GM12878 (cell line): Measurements from ENCODE around the gene SH3GL3. TPM values are rescaled to one million over a fixed set of nuclear protein-coding genes. Genes with fewer than 3 reads are reported as not detected.

ENCODE experiments used
- ATAC-seq: fragments of 200-7000 bp; cut with Tn5 transposase; 3 replicates; pipeline ENCODE4 v1.9.1; 2020; ENCODE audit warnings: mild to moderate bottlenecking, moderate library complexity
- BruUV-seq: library from RNA; stranded (reverse); fragments of 400-500 nt; replicated peaks from 2 replicates; lab custom pipeline; 2021; lab: Mats Ljungman, UMichigan
- CTCF ChIA-PET: fragments of 300-600 bp; sonication (Branson Sonifier 250); formaldehyde crosslinking; extraction: SDS; loops from one replicate; lab custom pipeline; 2021; ENCODE audit warnings: inconsistent platforms; lab: Yijun Ruan, JAX
- POLR2A ChIA-PET: fragments of 350-600 bp; formaldehyde crosslinking; extraction: SDS; loops from one replicate; lab custom pipeline; 2021; ENCODE audit warnings: inconsistent platforms; lab: Charles Lee
- RAD21 ChIA-PET: fragments of 300-600 bp; sonication (Branson Sonifier 250); formaldehyde crosslinking; loops from one replicate; lab custom pipeline; 2023; ENCODE audit warnings: antibody characterized with exemption; ENCODE audit not compliant: unreplicated experiment; lab: Charles Lee
- SMC1A ChIA-PET: fragments of 300-600 bp; sonication (Branson Sonifier 250); formaldehyde crosslinking; loops from one replicate; lab custom pipeline; 2023; ENCODE audit not compliant: unreplicated experiment, uncharacterized antibody; lab: Charles Lee
- DNase-seq: peaks from one replicate; pipeline ENCODE4 v3.0.0-alpha.2; 2011; ENCODE audit warnings: low read depth, low spot score
- FAIRE-seq: peaks from 3 replicates; lab custom pipeline; 2011; peaks lifted over from hg19 to GRCh38; lab: Jason Lieb, UNC
- H2AFZ ChIP-seq: 2 replicates; pipeline ENCODE4 v1.6.0; 2011; ENCODE audit warnings: low read depth, low read length, control low read depth; ENCODE audit not compliant: control insufficient read depth
- H3K27ac ChIP-seq: 2 replicates; pipeline ENCODE4 v1.5.1; 2011; ENCODE audit warnings: control low read depth; ENCODE audit not compliant: control insufficient read depth, insufficient read depth
- H3K27me3 ChIP-seq, 2 experiments: replicated peaks in 1 of 2; 2 replicates each; pipeline versions ENCODE4 v1.6.0 to v1.6.1; 2011; ENCODE audit warnings: low read length in 1 of 2; ENCODE audit not compliant: control insufficient read depth in 2 of 2, insufficient read depth in 2 of 2
- H3K36me3 ChIP-seq, 2 experiments: 2 replicates each; pipeline ENCODE4 v1.5.1; 2011; ENCODE audit warnings: low read length in 1 of 2; ENCODE audit not compliant: control insufficient read depth in 2 of 2, insufficient read depth in 2 of 2
- H3K4me1 ChIP-seq: 2 replicates; pipeline ENCODE4 v1.6.1; 2011; ENCODE audit warnings: mild to moderate bottlenecking, low read length, moderate library complexity, mixed read lengths; ENCODE audit not compliant: control insufficient read depth, insufficient read depth
- H3K4me2 ChIP-seq: 2 replicates; pipeline ENCODE4 v1.6.0; 2011; ENCODE audit warnings: control low read depth; ENCODE audit not compliant: control insufficient read depth, insufficient read depth
- H3K4me3 ChIP-seq: fragments of 200-600 bp; sonication (generic); 2 replicates; pipeline ENCODE4 v1.5.1; 2016
- H3K79me2 ChIP-seq: 2 replicates; pipeline ENCODE4 v1.6.0; 2011; ENCODE audit warnings: low read length; ENCODE audit not compliant: control insufficient read depth, insufficient read depth
- H3K9ac ChIP-seq: 2 replicates; pipeline ENCODE4 v1.8.0; 2011; ENCODE audit warnings: low read length, control low read depth, mixed read lengths; ENCODE audit not compliant: control insufficient read depth, insufficient read depth
- H3K9me3 ChIP-seq: replicated peaks from 3 replicates; pipeline ENCODE4 v1.5.1; 2011; ENCODE audit warnings: mild to moderate bottlenecking, low read length; ENCODE audit not compliant: control insufficient read depth, insufficient read depth
- H4K20me1 ChIP-seq: 2 replicates; pipeline ENCODE4 v1.6.0; 2011; ENCODE audit not compliant: control insufficient read depth, insufficient read depth
- ATF7 ChIP-seq: fragments of 450-650 bp; IDR thresholded peaks from 2 replicates; pipeline ENCODE4 v1.6.1; 2016; ENCODE audit warnings: low read depth, mild to moderate bottlenecking
- CREB1 ChIP-seq: IDR thresholded peaks from 2 replicates; pipeline ENCODE4 v1.6.1; 2012; ENCODE audit warnings: low read depth, mild to moderate bottlenecking, inconsistent platforms
- SPI1 ChIP-seq: IDR thresholded peaks from 2 replicates; pipeline ENCODE4 v1.6.1; 2011; ENCODE audit warnings: low read depth, mild to moderate bottlenecking, low read length, moderate library complexity, borderline replicate concordance; ENCODE audit not compliant: insufficient read depth
- ZBED1 ChIP-seq: IDR thresholded peaks from 2 replicates; pipeline ENCODE4 v1.6.1; 2016; ENCODE audit warnings: borderline replicate concordance
- WGBS: methylation state at CpG from one replicate; pipeline ENCODE4 v1.1.6; 2016; ENCODE audit warnings: low lambda C conversion rate; ENCODE audit not compliant: insufficient replicate concordance, insufficient coverage; ENCODE audit errors: missing lambda C conversion rate; 5-methylcytosine and 5-hydroxymethylcytosine counted together
- in situ Hi-C: fragments of 300-500 bp; cut with MboI; formaldehyde crosslinking; loops from 9 replicates; pipeline ENCODE4 v1.14.3; 2018; ENCODE audit warnings: mixed read lengths
- intact Hi-C: fragments of 100-400 bp; cut with micrococcal nuclease; formaldehyde crosslinking; loops from one replicate; pipeline ENCODE4 v1.14.2; 2022; ENCODE audit not compliant: unreplicated experiment
- polyA plus RNA-seq, 11 experiments: library from polyadenylated mRNA; depleted of rRNA in 4 of 11; unstranded in 6 of 11; stranded (reverse) in 5 of 11; fragments of >200 nt; fragmentation: Nextera tagmentation in 4 of 11; fragmentation: Illumina TruSeq in 1 of 11; extraction: Ambion mirVana in 4 of 11; extraction: Trizol in 1 of 11; gene quantifications; 1 replicate in 1 of 11; 2 replicates in 10 of 11; pipeline versions ENCODE4 v1.2.1 to v1.2.3, GENCODE V29; 2011 to 2016; ENCODE audit warnings: inconsistent platforms in 2 of 11, missing spikeins in 2 of 11, low read depth in 1 of 11
- total RNA-seq, 4 experiments: library from RNA; depleted of rRNA in 3 of 4; stranded (reverse); fragments of >200 nt in 3 of 4; fragmentation: Illumina TruSeq in 1 of 4; extraction: Trizol in 1 of 4; gene quantifications; 2 replicates each; pipeline versions ENCODE4 v1.2.1 to v1.2.3, GENCODE V29; 2013 to 2021
- TF ChIP-seq, protein P1 (sequence below): fragments of 450-650 bp; IDR thresholded peaks from 2 replicates; pipeline ENCODE4 v1.6.1; 2017; ENCODE audit warnings: mild to moderate bottlenecking, moderate library complexity

SH3GL3 gene
- total and polyA plus RNA-seq, 10 of the 15 experiments (the other 5 are each of a cell fraction or from before 2014, with no cell fraction given) = not detected

DNA sequence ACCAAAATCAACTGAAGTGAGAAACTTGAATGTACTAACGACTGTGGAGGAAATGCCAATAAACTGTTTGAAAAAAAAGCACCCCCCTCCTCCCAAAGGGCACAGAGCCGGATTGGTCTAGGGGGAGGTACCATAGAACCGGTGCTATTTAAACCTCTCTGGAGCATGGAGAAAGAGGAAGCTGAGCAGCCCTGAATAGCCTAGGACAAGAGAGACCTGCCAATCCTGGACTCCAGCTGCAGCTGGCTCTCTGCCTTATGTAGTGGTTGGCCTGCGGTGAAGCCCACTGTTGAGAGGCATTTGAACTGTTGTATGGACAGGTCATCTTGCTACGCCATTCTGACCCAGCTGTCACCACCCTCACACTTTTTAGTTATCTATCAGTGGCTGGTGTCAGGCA is 1.5 kb upstream of the SH3GL3 start:
- intact Hi-C loops (no loop called here), in situ Hi-C loops (no loop called here)
- H3K9me3 ChIP-seq = no peaks in the 10 kb centered on the region
- ChIA-PET CTCF (interaction anchor here (1.9 kb wide), 1 partner anchor 114 kb away, joined by 4 read pairs; no protein-coding TSS in a partner anchor), POLR2A (no interaction called here), SMC1A (no interaction called here), RAD21 (no interaction called here)
- ATAC-seq = no peak
- H3K36me3 ChIP-seq = no peaks in the 10 kb centered on the region
- H3K4me1 ChIP-seq = no peaks in the 10 kb centered on the region
- no peak overlapping the region for H3K9ac ChIP-seq
- H3K4me3 ChIP-seq = no peak overlapping the region
- no peak overlapping the region for H2AFZ ChIP-seq
- H3K27ac ChIP-seq = no peak overlapping the region
- 19% methylated on average over 5 of the region's 5 CpGs for WGBS
- no peaks in the 10 kb centered on the region for H4K20me1 ChIP-seq
- H3K79me2 ChIP-seq = no peaks in the 10 kb centered on the region
- TF ChIP-seq ATF7 = no peak
- TF ChIP-seq ZBED1 = no peak
- TF ChIP-seq CREB1 = no peak
- TF ChIP-seq, protein P1, sequence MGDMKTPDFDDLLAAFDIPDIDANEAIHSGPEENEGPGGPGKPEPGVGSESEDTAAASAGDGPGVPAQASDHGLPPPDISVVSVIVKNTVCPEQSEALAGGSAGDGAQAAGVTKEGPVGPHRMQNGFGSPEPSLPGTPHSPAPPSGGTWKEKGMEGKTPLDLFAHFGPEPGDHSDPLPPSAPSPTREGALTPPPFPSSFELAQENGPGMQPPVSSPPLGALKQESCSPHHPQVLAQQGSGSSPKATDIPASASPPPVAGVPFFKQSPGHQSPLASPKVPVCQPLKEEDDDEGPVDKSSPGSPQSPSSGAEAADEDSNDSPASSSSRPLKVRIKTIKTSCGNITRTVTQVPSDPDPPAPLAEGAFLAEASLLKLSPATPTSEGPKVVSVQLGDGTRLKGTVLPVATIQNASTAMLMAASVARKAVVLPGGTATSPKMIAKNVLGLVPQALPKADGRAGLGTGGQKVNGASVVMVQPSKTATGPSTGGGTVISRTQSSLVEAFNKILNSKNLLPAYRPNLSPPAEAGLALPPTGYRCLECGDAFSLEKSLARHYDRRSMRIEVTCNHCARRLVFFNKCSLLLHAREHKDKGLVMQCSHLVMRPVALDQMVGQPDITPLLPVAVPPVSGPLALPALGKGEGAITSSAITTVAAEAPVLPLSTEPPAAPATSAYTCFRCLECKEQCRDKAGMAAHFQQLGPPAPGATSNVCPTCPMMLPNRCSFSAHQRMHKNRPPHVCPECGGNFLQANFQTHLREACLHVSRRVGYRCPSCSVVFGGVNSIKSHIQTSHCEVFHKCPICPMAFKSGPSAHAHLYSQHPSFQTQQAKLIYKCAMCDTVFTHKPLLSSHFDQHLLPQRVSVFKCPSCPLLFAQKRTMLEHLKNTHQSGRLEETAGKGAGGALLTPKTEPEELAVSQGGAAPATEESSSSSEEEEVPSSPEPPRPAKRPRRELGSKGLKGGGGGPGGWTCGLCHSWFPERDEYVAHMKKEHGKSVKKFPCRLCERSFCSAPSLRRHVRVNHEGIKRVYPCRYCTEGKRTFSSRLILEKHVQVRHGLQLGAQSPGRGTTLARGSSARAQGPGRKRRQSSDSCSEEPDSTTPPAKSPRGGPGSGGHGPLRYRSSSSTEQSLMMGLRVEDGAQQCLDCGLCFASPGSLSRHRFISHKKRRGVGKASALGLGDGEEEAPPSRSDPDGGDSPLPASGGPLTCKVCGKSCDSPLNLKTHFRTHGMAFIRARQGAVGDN = no peak
- no peak for TF ChIP-seq SPI1
- no peak for FAIRE-seq
- no peak overlapping the region for H3K4me2 ChIP-seq
- no peak for DNase-seq
- BruUV-seq = no TSS peak
- peaks cover 0 to 4% of the 10 kb centered on the region in 2 experiments; a peak in 1 of 4 replicates for H3K27me3 ChIP-seq
